ENCODE results near the gene CAMKMT. TPM values are rescaled to one million over a fixed set of nuclear protein-coding genes. Genes with fewer than 3 reads are reported as not detected.

Gene CAMKMT
- total and polyA plus RNA-seq, 2 donors (not counting 1 experiment from before 2014, with no cell fraction given): 6.2 to 23.3 TPM

DNA sequence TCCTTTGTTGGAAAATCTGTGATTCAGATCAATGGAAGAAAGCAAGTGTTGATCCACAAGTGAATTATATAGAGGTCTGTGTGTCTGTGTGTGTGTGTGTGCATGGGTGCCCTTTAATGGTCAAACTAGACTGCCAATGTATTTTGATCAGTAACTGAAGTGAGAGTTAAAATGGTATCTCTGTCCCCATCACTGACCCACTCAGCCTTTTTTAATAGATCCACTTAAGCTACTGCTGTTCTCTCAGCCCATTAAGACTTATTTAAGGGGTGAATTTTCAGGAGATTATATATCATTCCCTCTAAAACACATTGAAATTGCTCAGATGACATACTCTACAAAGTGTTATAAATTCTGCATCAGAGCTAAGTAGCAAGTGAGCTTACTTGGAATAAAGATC is 386.0 kb downstream of the CAMKMT start:
- Histone ChIP-seq H3K9ac (ENCODE audit: low read length) (no peak overlapping the region), H3K4me2 (replicated peaks; ENCODE audit: low read depth, low read length, poor library complexity, severe bottlenecking) (no peak overlapping the region), H3K4me3 (ENCODE audit: control extremely low read depth in 1 of 5, extremely low read depth in 1 of 5, insufficient read depth in 1 of 5, low read depth in 2 of 5, low read length in 4 of 5) (no peak overlapping the region), H3K9me3 (ENCODE audit: control extremely low read depth in 1 of 3, control insufficient read depth in 2 of 3, insufficient read depth in 1 of 3, low read length in 2 of 3) (no peaks in the 10 kb centered on the region), H3K79me2 (ENCODE audit: control insufficient read depth, insufficient read depth, low read length) (no peaks in the 10 kb centered on the region), H2AFZ (ENCODE audit: insufficient read depth, low read depth, low read length, poor library complexity, severe bottlenecking) (no peak overlapping the region), H3K27me3 (replicated peaks in 1 of 4; ENCODE audit: control extremely low read depth in 1 of 4, control insufficient read depth in 3 of 4, insufficient read depth in 4 of 4, low read length in 3 of 4) (no peaks in the 10 kb centered on the region), H3K27ac (ENCODE audit: low read length in 2 of 2) (no peak overlapping the region), H3K36me3 (replicated peaks in 1 of 2; ENCODE audit: control extremely low read depth in 1 of 2, control insufficient read depth in 1 of 2, extremely low read depth in 1 of 2, insufficient read depth in 2 of 2, low read length in 1 of 2) (no peaks in the 10 kb centered on the region), H4K20me1 (ENCODE audit: control insufficient read depth, insufficient read depth, low read length, poor library complexity, severe bottlenecking) (no peaks in the 10 kb centered on the region), H3K4me1 (ENCODE audit: control insufficient read depth in 2 of 2, insufficient read depth in 2 of 2, low read length in 2 of 2) (no peaks in the 10 kb centered on the region)
- CTCF ChIA-PET: no interaction called here
- Mint-ChIP-seq H3K4me1 (peaks cover under 1% of the 10 kb centered on the region), H3K27me3 (no peaks in the 10 kb centered on the region), H3K9me3 (ENCODE audit: insufficient read depth) (no peaks in the 10 kb centered on the region), H3K4me3 (no peak overlapping the region), H3K27ac (no peak overlapping the region)
- intact Hi-C loops (cut with micrococcal nuclease): no loop called here
- POLR2A ChIA-PET: no interaction called here
- ATAC-seq (ENCODE audit: low read depth) (no peak), DNase-seq (no peak)
- TF ChIP-seq, protein P1, sequence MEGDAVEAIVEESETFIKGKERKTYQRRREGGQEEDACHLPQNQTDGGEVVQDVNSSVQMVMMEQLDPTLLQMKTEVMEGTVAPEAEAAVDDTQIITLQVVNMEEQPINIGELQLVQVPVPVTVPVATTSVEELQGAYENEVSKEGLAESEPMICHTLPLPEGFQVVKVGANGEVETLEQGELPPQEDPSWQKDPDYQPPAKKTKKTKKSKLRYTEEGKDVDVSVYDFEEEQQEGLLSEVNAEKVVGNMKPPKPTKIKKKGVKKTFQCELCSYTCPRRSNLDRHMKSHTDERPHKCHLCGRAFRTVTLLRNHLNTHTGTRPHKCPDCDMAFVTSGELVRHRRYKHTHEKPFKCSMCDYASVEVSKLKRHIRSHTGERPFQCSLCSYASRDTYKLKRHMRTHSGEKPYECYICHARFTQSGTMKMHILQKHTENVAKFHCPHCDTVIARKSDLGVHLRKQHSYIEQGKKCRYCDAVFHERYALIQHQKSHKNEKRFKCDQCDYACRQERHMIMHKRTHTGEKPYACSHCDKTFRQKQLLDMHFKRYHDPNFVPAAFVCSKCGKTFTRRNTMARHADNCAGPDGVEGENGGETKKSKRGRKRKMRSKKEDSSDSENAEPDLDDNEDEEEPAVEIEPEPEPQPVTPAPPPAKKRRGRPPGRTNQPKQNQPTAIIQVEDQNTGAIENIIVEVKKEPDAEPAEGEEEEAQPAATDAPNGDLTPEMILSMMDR (IDR thresholded peaks at IDR 0.05): no peak
- no peak for TF ChIP-seq EZH2 (IDR thresholded peaks at IDR 0.05; ENCODE audit: borderline replicate concordance, insufficient read depth, low read depth, low read length, poor library complexity, severe bottlenecking)

DNA sequence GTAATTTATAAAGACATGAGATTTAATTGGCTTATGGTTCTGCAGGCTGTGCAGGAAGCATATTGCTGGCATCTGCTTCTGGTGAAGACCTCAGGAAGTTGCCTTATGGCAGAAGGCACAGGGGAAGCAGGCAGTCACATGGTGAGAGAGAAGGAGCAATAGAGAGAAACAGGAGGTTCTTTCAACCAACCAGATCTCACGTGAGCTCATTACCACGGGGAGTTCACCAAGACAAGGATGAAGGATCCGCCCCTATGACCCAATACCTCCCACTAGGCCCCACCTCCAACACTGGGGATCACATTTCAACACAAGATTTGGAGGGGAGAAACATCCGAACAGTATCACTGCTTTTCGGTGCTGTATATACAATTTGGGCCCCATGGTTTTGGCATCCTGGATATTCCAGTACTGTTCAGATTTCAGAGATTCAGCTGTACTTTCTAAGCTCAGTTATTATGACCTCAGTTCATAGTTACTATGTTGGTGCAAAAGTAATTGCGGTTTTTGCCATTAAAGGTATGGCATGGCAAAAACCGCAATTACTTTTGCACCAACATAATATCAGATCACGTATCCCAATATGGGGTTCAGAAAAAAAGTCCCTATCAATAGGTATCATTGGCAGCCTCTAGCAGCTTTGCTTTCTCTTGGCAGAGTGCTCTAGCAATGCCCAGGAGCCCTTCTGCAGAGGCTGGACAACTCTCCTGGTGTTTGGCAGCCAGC is 390.2 kb downstream of the CAMKMT start:
- H3K4me1 Mint-ChIP-seq: peaks cover 8% of the 10 kb centered on the region
- no peak overlapping the region for H3K4me2 ChIP-seq (replicated peaks; ENCODE audit: low read depth, low read length, poor library complexity, severe bottlenecking)
- no peaks in the 10 kb centered on the region for H3K36me3 ChIP-seq (replicated peaks in 1 of 2; ENCODE audit: control extremely low read depth in 1 of 2, control insufficient read depth in 1 of 2, extremely low read depth in 1 of 2, insufficient read depth in 2 of 2, low read length in 1 of 2)
- H3K27ac Mint-ChIP-seq: no peak overlapping the region
- H3K27me3 Mint-ChIP-seq: no peaks in the 10 kb centered on the region
- no peaks in the 10 kb centered on the region for H3K9me3 ChIP-seq (ENCODE audit: control extremely low read depth in 1 of 3, control insufficient read depth in 2 of 3, insufficient read depth in 1 of 3, low read length in 2 of 3)
- DNase-seq (no peak), ATAC-seq (ENCODE audit: low read depth) (no peak)
- intact Hi-C loops (cut with micrococcal nuclease): no loop called here
- no peaks in the 10 kb centered on the region for H3K27me3 ChIP-seq (replicated peaks in 1 of 4; ENCODE audit: control extremely low read depth in 1 of 4, control insufficient read depth in 3 of 4, insufficient read depth in 4 of 4, low read length in 3 of 4)
- ChIA-PET CTCF (interaction anchor here (1.2 kb wide), 1 partner anchor 272 kb away, joined by 3 read pairs; no protein-coding TSS in a partner anchor), POLR2A (no interaction called here)
- no peak overlapping the region for H3K4me3 ChIP-seq (ENCODE audit: control extremely low read depth in 1 of 5, extremely low read depth in 1 of 5, insufficient read depth in 1 of 5, low read depth in 2 of 5, low read length in 4 of 5)
- H4K20me1 ChIP-seq (ENCODE audit: control insufficient read depth, insufficient read depth, low read length, poor library complexity, severe bottlenecking): no peaks in the 10 kb centered on the region
- H3K4me1 ChIP-seq (ENCODE audit: control insufficient read depth in 2 of 2, insufficient read depth in 2 of 2, low read length in 2 of 2): peaks cover 0 to 3% of the 10 kb centered on the region in 2 donors
- no peak overlapping the region for H3K27ac ChIP-seq (ENCODE audit: low read length in 2 of 2)
- WGBS (ENCODE audit: insufficient coverage): 84% methylated on average over 6 of the region's 8 CpGs
- no peaks in the 10 kb centered on the region for H3K9me3 Mint-ChIP-seq (ENCODE audit: insufficient read depth)
- no peaks in the 10 kb centered on the region for H3K79me2 ChIP-seq (ENCODE audit: control insufficient read depth, insufficient read depth, low read length)
- H2AFZ ChIP-seq (ENCODE audit: insufficient read depth, low read depth, low read length, poor library complexity, severe bottlenecking): no peak overlapping the region
- H3K9ac ChIP-seq (ENCODE audit: low read length): no peak overlapping the region
- TF ChIP-seq, protein P1 (IDR thresholded peaks at IDR 0.05): no peak
- no peak for TF ChIP-seq EZH2 (IDR thresholded peaks at IDR 0.05; ENCODE audit: borderline replicate concordance, insufficient read depth, low read depth, low read length, poor library complexity, severe bottlenecking)
- H3K4me3 Mint-ChIP-seq: no peak overlapping the region

Measured in B cell (primary cell).